Measurements from ENCODE around the gene TICRR.

- TF ChIP-seq EZH2 (optimal IDR thresholded peaks at IDR 0.05; ENCODE audit: low read depth, low read length) (no peak), CTCF (IDR thresholded peaks at IDR 0.05; ENCODE audit: low read length) (no peak)
Observed at GRCh38 chr15:89555768-89556167, 19.5 kb upstream of the TICRR start.
